Measurements from ENCODE around the gene DGKQ. TPM values are rescaled to one million over a fixed set of nuclear protein-coding genes. Genes with fewer than 3 reads are reported as not detected.
A peak's percentile ranks its signal among the peaks of the same experiment; 100 is the strongest.

Gene DGKQ
- total and polyA plus RNA-seq, 2 donors (not counting 3 experiments of a cell fraction or from before 2014, with no cell fraction given): 15.8 to 20.2 TPM

- no peak overlapping the region for H3K4me2 ChIP-seq (ENCODE audit: insufficient read depth, low read length)
- H4K20me1 ChIP-seq (replicated peaks; ENCODE audit: control insufficient read depth, extremely low read depth, insufficient read depth, low read length): no peaks in the 10 kb centered on the region
- ChIA-PET POLR2A (no interaction called here), CTCF (interaction anchor here (1.2 kb wide), 1 partner anchor 16 kb away, joined by 3 read pairs; the partner anchor contains the start of gene IDUA)
- no peak for DNase-seq (ENCODE audit: low read depth, low spot score)
- dilution Hi-C loops (cut with MboI; ENCODE audit: extremely low pct_ligation_motif_present, low sequenced_read_pairs): no loop called here
- no peaks in the 10 kb centered on the region for H3K4me1 ChIP-seq (ENCODE audit: control insufficient read depth, extremely low read depth, insufficient read depth, low read length)
- FAIRE-seq: no peak
- H3K9ac ChIP-seq (replicated peaks; ENCODE audit: extremely low read depth, insufficient read depth, low read length): no peak overlapping the region
- H2AFZ ChIP-seq (ENCODE audit: low read depth, low read length): no peak overlapping the region
- H3K4me3 ChIP-seq (replicated peaks in 1 of 3; ENCODE audit: insufficient read depth in 1 of 3, low read depth in 1 of 3, low read length in 3 of 3): no peak overlapping the region
- intact Hi-C loops (cut with micrococcal nuclease): no loop called here
- no peaks in the 10 kb centered on the region for H3K79me2 ChIP-seq (ENCODE audit: control insufficient read depth, insufficient read depth, low read length)
- no TSS peak for BruUV-seq (replicated peaks)
- no peaks in the 10 kb centered on the region for H3K9me1 ChIP-seq (replicated peaks; ENCODE audit: control insufficient read depth, extremely low read depth, insufficient read depth, low read length)
- TF ChIP-seq MAX (IDR thresholded peaks at IDR 0.05; ENCODE audit: insufficient read depth, insufficient read length) (no peak), EZH2 (IDR thresholded peaks at IDR 0.05; ENCODE audit: borderline replicate concordance, low read depth, low read length, severe bottlenecking) (peak; percentile 89)
- no peaks in the 10 kb centered on the region for H3K36me3 ChIP-seq (ENCODE audit: control insufficient read depth in 2 of 2, extremely low read depth in 1 of 2, insufficient read depth in 2 of 2, low read length in 2 of 2)
- no peaks in the 10 kb centered on the region for H3K9me3 ChIP-seq (replicated peaks; ENCODE audit: control insufficient read depth, insufficient read depth, low read length)
- no peak overlapping the region for H3K27ac ChIP-seq (ENCODE audit: insufficient read depth, low read depth, low read length)
- peaks cover 34 to 40% of the 10 kb centered on the region in 2 experiments for H3K27me3 ChIP-seq (ENCODE audit: control insufficient read depth in 2 of 2, insufficient read depth in 2 of 2, low read length in 2 of 2)
Observed at GRCh38 chr4:1002631-1003251, 29.4 kb upstream of the DGKQ start.

- ChIA-PET CTCF (interaction anchor here (1.2 kb wide), 1 partner anchor 15 kb away, joined by 3 read pairs; the partner anchor contains the start of gene IDUA), POLR2A (no interaction called here)
- dilution Hi-C loops (cut with MboI; ENCODE audit: extremely low pct_ligation_motif_present, low sequenced_read_pairs) (no loop called here), intact Hi-C loops (cut with micrococcal nuclease) (no loop called here)
- no peak for TF ChIP-seq POLR2A (IDR thresholded peaks at IDR 0.05; ENCODE audit: low read depth, low read length)
- no peak for TF ChIP-seq POLR2AphosphoS5 (IDR thresholded peaks at IDR 0.05; ENCODE audit: insufficient read depth, low read depth, low read length)
- peak; percentile 87 for TF ChIP-seq EZH2 (IDR thresholded peaks at IDR 0.05; ENCODE audit: borderline replicate concordance, low read depth, low read length, severe bottlenecking)
- TF ChIP-seq MAX (IDR thresholded peaks at IDR 0.05; ENCODE audit: insufficient read depth, insufficient read length): no peak
- no peak for TF ChIP-seq GATA2 (IDR thresholded peaks at IDR 0.05; ENCODE audit: insufficient read depth, insufficient read length, low read depth, low read length)
- TF ChIP-seq MYC (IDR thresholded peaks at IDR 0.05; ENCODE audit: low read depth, low read length): no peak
- DNase-seq (ENCODE audit: low read depth, low spot score) (no peak), FAIRE-seq (no peak)
- no peak overlapping the region for H2AFZ ChIP-seq (ENCODE audit: low read depth, low read length)
- H3K79me2 ChIP-seq (ENCODE audit: control insufficient read depth, insufficient read depth, low read length): no peaks in the 10 kb centered on the region
- H3K9me3 ChIP-seq (replicated peaks; ENCODE audit: control insufficient read depth, insufficient read depth, low read length): no peaks in the 10 kb centered on the region
- H3K4me1 ChIP-seq (ENCODE audit: control insufficient read depth, extremely low read depth, insufficient read depth, low read length): no peaks in the 10 kb centered on the region
- H3K9ac ChIP-seq (replicated peaks; ENCODE audit: extremely low read depth, insufficient read depth, low read length): no peak overlapping the region
- H3K36me3 ChIP-seq (ENCODE audit: control insufficient read depth in 2 of 2, extremely low read depth in 1 of 2, insufficient read depth in 2 of 2, low read length in 2 of 2): no peaks in the 10 kb centered on the region
- H3K4me3 ChIP-seq (replicated peaks in 1 of 3; ENCODE audit: insufficient read depth in 1 of 3, low read depth in 1 of 3, low read length in 3 of 3): no peak overlapping the region
- no peak overlapping the region for H3K4me2 ChIP-seq (ENCODE audit: insufficient read depth, low read length)
- peaks cover 32 to 40% of the 10 kb centered on the region in 2 experiments for H3K27me3 ChIP-seq (ENCODE audit: control insufficient read depth in 2 of 2, insufficient read depth in 2 of 2, low read length in 2 of 2)
- H3K9me1 ChIP-seq (replicated peaks; ENCODE audit: control insufficient read depth, extremely low read depth, insufficient read depth, low read length): no peaks in the 10 kb centered on the region
- H4K20me1 ChIP-seq (replicated peaks; ENCODE audit: control insufficient read depth, extremely low read depth, insufficient read depth, low read length): no peaks in the 10 kb centered on the region
- BruUV-seq (replicated peaks): no TSS peak
- no peak overlapping the region for H3K27ac ChIP-seq (ENCODE audit: insufficient read depth, low read depth, low read length)
Observed at GRCh38 chr4:1002131-1002630, 28.8 kb upstream of the DGKQ start.

Data from endothelial cell of umbilical vein (primary cell).